Trophoblast cell (in vitro differentiated cells and primary cell): Measurements from ENCODE around the gene SLC38A6.

ENCODE experiments used
- DNase-seq, 2 donors: peaks; one replicate each; pipeline ENCODE4 v3.0.0-alpha.2; 2016
- H2AFZ ChIP-seq: 2 replicates; pipeline ENCODE4 v1.6.1; 2013; ENCODE audit warnings: low read length, moderate library complexity, mild to moderate bottlenecking; ENCODE audit not compliant: insufficient read depth, poor library complexity
- H2AK5ac ChIP-seq: 2 replicates; pipeline ENCODE4 v1.6.1; 2013; ENCODE audit warnings: mild to moderate bottlenecking, low read length
- H2BK120ac ChIP-seq: 2 replicates; pipeline ENCODE4 v1.6.1; 2013; ENCODE audit warnings: low read length, mild to moderate bottlenecking, moderate library complexity; ENCODE audit not compliant: insufficient read depth, poor library complexity
- H2BK12ac ChIP-seq: 2 replicates; pipeline ENCODE4 v1.6.1; 2013; ENCODE audit warnings: mild to moderate bottlenecking, low read length, moderate library complexity
- H2BK5ac ChIP-seq: 2 replicates; pipeline ENCODE4 v1.6.1; 2013; ENCODE audit warnings: low read length, low read depth, moderate library complexity, mild to moderate bottlenecking; ENCODE audit not compliant: poor library complexity
- H3K14ac ChIP-seq: 2 replicates; pipeline ENCODE4 v1.6.1; 2013; ENCODE audit warnings: mild to moderate bottlenecking, low read length
- H3K18ac ChIP-seq: 2 replicates; pipeline ENCODE4 v1.6.1; 2013; ENCODE audit warnings: mild to moderate bottlenecking, low read length
- H3K23ac ChIP-seq: 2 replicates; pipeline ENCODE4 v1.6.1; 2013; ENCODE audit warnings: low read length
- H3K27ac ChIP-seq: 2 replicates; pipeline ENCODE4 v1.5.1; 2013; ENCODE audit warnings: low read depth, mild to moderate bottlenecking, inconsistent platforms, low read length, moderate library complexity
- H3K27me3 ChIP-seq: 2 replicates; pipeline ENCODE4 v1.6.1; 2013; ENCODE audit warnings: inconsistent platforms, mild to moderate bottlenecking, low read length, moderate library complexity; ENCODE audit not compliant: insufficient read depth
- H3K36me3 ChIP-seq, 2 experiments: 1 replicate in 1 of 2; 2 replicates in 1 of 2; pipeline ENCODE4 v1.6.1; 2013; ENCODE audit warnings: low read length in 2 of 2, mild to moderate bottlenecking in 2 of 2, moderate library complexity in 1 of 2; ENCODE audit not compliant: insufficient read depth in 2 of 2, control insufficient read depth in 1 of 2
- H3K4ac ChIP-seq: 2 replicates; pipeline ENCODE4 v1.6.1; 2013; ENCODE audit warnings: low read depth, mild to moderate bottlenecking, low read length, moderate library complexity
- H3K4me1 ChIP-seq, 2 experiments: 1 replicate in 1 of 2; 2 replicates in 1 of 2; pipeline ENCODE4 v1.6.1; 2013; ENCODE audit warnings: low read length in 2 of 2, mild to moderate bottlenecking in 2 of 2, moderate library complexity in 1 of 2; ENCODE audit not compliant: insufficient read depth in 2 of 2, control insufficient read depth in 1 of 2
- H3K4me2 ChIP-seq: 2 replicates; pipeline ENCODE4 v1.6.1; 2013; ENCODE audit warnings: inconsistent platforms, mild to moderate bottlenecking, low read length, moderate library complexity
- H3K4me3 ChIP-seq: 2 replicates; pipeline ENCODE4 v1.5.1; 2013; ENCODE audit warnings: mild to moderate bottlenecking, low read depth, low read length, inconsistent platforms
- H3K79me1 ChIP-seq: one replicate; pipeline ENCODE4 v1.6.1; 2013; ENCODE audit warnings: low read length
- H3K79me2 ChIP-seq: 2 replicates; pipeline ENCODE4 v1.6.1; 2013; ENCODE audit warnings: low read length, mild to moderate bottlenecking; ENCODE audit not compliant: control insufficient read depth, insufficient read depth, poor library complexity
- H3K9ac ChIP-seq: 2 replicates; pipeline ENCODE4 v1.6.1; 2013; ENCODE audit warnings: mild to moderate bottlenecking, low read length
- H3K9me3 ChIP-seq: 2 replicates; pipeline ENCODE4 v1.6.1; 2013; ENCODE audit warnings: low read depth, mild to moderate bottlenecking, control low read depth, inconsistent platforms, low read length; ENCODE audit not compliant: insufficient read depth
- H4K12ac ChIP-seq: 2 replicates; pipeline ENCODE4 v1.6.1; 2013; ENCODE audit warnings: low read depth, mild to moderate bottlenecking, low read length, moderate library complexity
- H4K8ac ChIP-seq: 2 replicates; pipeline ENCODE4 v1.6.1; 2013; ENCODE audit warnings: low read depth, mild to moderate bottlenecking, low read length, moderate library complexity
- H4K91ac ChIP-seq: one replicate; pipeline ENCODE4 v1.6.1; 2013; ENCODE audit warnings: low read depth, mild to moderate bottlenecking, low read length, moderate library complexity
- WGBS: extraction: QIAGEN DNeasy Blood & Tissue Kit; methylation state at CpG from one replicate; pipeline ENCODE4 v1.1.7; 2013; ENCODE audit warnings: missing lambda C conversion rate; ENCODE audit not compliant: insufficient read length, insufficient coverage; ENCODE audit errors: extremely low coverage; 5-methylcytosine and 5-hydroxymethylcytosine counted together

The SLC38A6 gene

GRCh38 chr14:60956202-60956601 lies 24.8 kb upstream of the SLC38A6 start:
- no peak overlapping the region for H2BK5ac ChIP-seq
- H3K27ac ChIP-seq, result no peak overlapping the region
- H2BK120ac ChIP-seq, result no peak overlapping the region
- no peaks in the 10 kb centered on the region for H3K79me2 ChIP-seq
- no peak overlapping the region for H4K12ac ChIP-seq
- H3K4me3 ChIP-seq, result no peak overlapping the region
- no peak for DNase-seq
- H3K4me1 ChIP-seq, result no peaks in the 10 kb centered on the region
- H3K36me3 ChIP-seq, result peaks cover 0 to 3% of the 10 kb centered on the region in 2 experiments
- H3K4ac ChIP-seq, result no peak overlapping the region
- H3K9ac ChIP-seq, result no peak overlapping the region
- H2BK12ac ChIP-seq, result no peak overlapping the region
- H4K8ac ChIP-seq, result no peak overlapping the region
- no peak overlapping the region for H2AFZ ChIP-seq
- no peaks in the 10 kb centered on the region for H3K27me3 ChIP-seq
- WGBS, result no CpG with 5 or more reads among the region's 4 CpGs
- peaks cover 6% of the 10 kb centered on the region for H3K9me3 ChIP-seq
- H3K79me1 ChIP-seq, result no peaks in the 10 kb centered on the region
- H3K4me2 ChIP-seq, result no peak overlapping the region
- H3K14ac ChIP-seq, result no peak overlapping the region
- no peak overlapping the region for H2AK5ac ChIP-seq
- no peak overlapping the region for H4K91ac ChIP-seq
- H3K23ac ChIP-seq, result no peak overlapping the region
- H3K18ac ChIP-seq, result no peak overlapping the region

GRCh38 chr14:60956632-60957031 lies 24.4 kb upstream of the SLC38A6 start:
- H3K23ac ChIP-seq, result no peak overlapping the region
- H4K8ac ChIP-seq, result no peak overlapping the region
- H3K9me3 ChIP-seq, result peaks cover 6% of the 10 kb centered on the region
- H3K18ac ChIP-seq, result no peak overlapping the region
- no peaks in the 10 kb centered on the region for H3K27me3 ChIP-seq
- H3K4ac ChIP-seq, result no peak overlapping the region
- no CpG with 5 or more reads among the region's 1 CpG for WGBS
- no peak overlapping the region for H3K14ac ChIP-seq
- H3K36me3 ChIP-seq, result peaks cover 0 to 3% of the 10 kb centered on the region in 2 experiments
- no peak overlapping the region for H3K4me2 ChIP-seq
- H4K91ac ChIP-seq, result no peak overlapping the region
- H3K27ac ChIP-seq, result no peak overlapping the region
- H2AK5ac ChIP-seq, result no peak overlapping the region
- no peak overlapping the region for H3K9ac ChIP-seq
- no peak overlapping the region for H2BK120ac ChIP-seq
- no peak for DNase-seq
- no peaks in the 10 kb centered on the region for H3K79me1 ChIP-seq
- H2AFZ ChIP-seq, result no peak overlapping the region
- H3K4me3 ChIP-seq, result no peak overlapping the region
- no peak overlapping the region for H4K12ac ChIP-seq
- no peaks in the 10 kb centered on the region for H3K79me2 ChIP-seq
- H2BK5ac ChIP-seq, result no peak overlapping the region
- H2BK12ac ChIP-seq, result no peak overlapping the region
- H3K4me1 ChIP-seq, result no peaks in the 10 kb centered on the region

DNA sequence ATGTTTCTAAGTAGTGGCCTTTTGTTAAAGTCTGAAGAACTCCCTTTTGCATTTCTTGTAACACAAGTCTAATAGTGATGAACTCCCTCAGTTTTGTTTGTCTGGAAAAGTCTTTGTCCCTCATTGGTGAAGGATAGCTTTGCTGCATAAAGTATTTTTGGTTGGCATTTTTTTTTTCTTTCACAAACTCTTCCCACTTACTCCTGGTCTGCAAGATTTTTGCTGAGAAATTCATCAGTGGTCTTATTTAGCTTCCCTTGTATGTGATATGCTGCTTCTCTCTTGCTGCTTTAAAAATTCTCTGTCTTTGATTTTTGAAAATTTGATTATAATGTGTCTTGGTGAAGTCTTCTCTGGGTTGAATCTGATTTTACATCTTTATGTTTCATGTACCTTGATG lies 22.9 kb upstream of the SLC38A6 start:
- no peak overlapping the region for H2BK12ac ChIP-seq
- H3K9ac ChIP-seq, result no peak overlapping the region
- no peak overlapping the region for H2BK120ac ChIP-seq
- no peak overlapping the region for H3K4me3 ChIP-seq
- H3K4ac ChIP-seq, result no peak overlapping the region
- no peak overlapping the region for H2AFZ ChIP-seq
- H3K79me2 ChIP-seq, result no peaks in the 10 kb centered on the region
- H3K9me3 ChIP-seq, result peaks cover 6% of the 10 kb centered on the region
- no peak overlapping the region for H3K4me2 ChIP-seq
- H4K8ac ChIP-seq, result no peak overlapping the region
- H3K27me3 ChIP-seq, result no peaks in the 10 kb centered on the region
- H4K91ac ChIP-seq, result no peak overlapping the region
- no peak overlapping the region for H3K14ac ChIP-seq
- no peak for DNase-seq
- H3K4me1 ChIP-seq, result no peaks in the 10 kb centered on the region
- H2BK5ac ChIP-seq, result no peak overlapping the region
- no peak overlapping the region for H3K27ac ChIP-seq
- no peak overlapping the region for H2AK5ac ChIP-seq
- no peak overlapping the region for H3K18ac ChIP-seq
- H4K12ac ChIP-seq, result no peak overlapping the region
- no peak overlapping the region for H3K23ac ChIP-seq
- peaks cover 0 to 3% of the 10 kb centered on the region in 2 experiments for H3K36me3 ChIP-seq
- H3K79me1 ChIP-seq, result no peaks in the 10 kb centered on the region

DNA sequence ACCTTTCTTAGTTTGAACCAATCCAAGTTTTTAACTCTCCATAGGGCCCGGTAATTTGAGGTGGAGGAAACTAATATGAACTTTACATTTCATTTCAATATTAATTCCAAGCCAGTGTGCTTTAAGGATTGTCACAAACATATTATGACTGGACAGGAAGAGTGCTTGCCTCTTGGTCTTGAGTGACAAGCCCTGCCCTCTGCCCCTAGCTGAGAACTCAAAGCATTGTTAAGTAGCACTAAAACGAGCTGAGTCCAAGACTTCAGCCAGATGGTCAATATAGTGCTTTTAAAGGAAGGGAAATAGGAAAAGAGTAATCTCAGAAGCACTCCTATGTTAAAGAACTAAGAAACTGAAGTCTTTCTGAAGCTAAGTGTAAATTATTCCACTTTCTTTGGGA lies 17.3 kb upstream of the SLC38A6 start:
- Histone ChIP-seq H4K12ac (no peak overlapping the region), H3K79me1 (no peaks in the 10 kb centered on the region), H3K14ac (no peak overlapping the region), H2BK12ac (no peak overlapping the region), H4K91ac (no peak overlapping the region), H3K27me3 (no peaks in the 10 kb centered on the region), H2BK5ac (no peak overlapping the region), H3K18ac (no peak overlapping the region), H2BK120ac (no peak overlapping the region), H3K4me3 (no peak overlapping the region), H2AFZ (no peak overlapping the region), H2AK5ac (no peak overlapping the region), H3K9ac (no peak overlapping the region), H3K27ac (no peak overlapping the region), H3K4me1 (no peaks in the 10 kb centered on the region), H3K9me3 (peaks cover 6% of the 10 kb centered on the region), H4K8ac (no peak overlapping the region), H3K4me2 (no peak overlapping the region), H3K79me2 (no peaks in the 10 kb centered on the region), H3K4ac (no peak overlapping the region), H3K23ac (no peak overlapping the region), H3K36me3 (peaks cover 0 to 2% of the 10 kb centered on the region in 2 experiments)
- DNase-seq, result no peak
- no CpG with 5 or more reads among the region's 2 CpGs for WGBS
